NT2/D1 (cell line): ENCODE data around the gene RPTOR.

ENCODE experiments used
- SUZ12 ChIP-seq: IDR thresholded peaks from 2 replicates; pipeline ENCODE4 v1.6.1; 2011; ENCODE audit not compliant: insufficient read length, insufficient read depth; ENCODE audit errors: extremely low read depth
- YY1 ChIP-seq: IDR thresholded peaks from 2 replicates; pipeline ENCODE4 v1.6.1; 2011; ENCODE audit not compliant: insufficient read length, insufficient read depth
- ZNF274 ChIP-seq: IDR thresholded peaks from 2 replicates; pipeline ENCODE4 v1.6.1; 2011; ENCODE audit warnings: mild to moderate bottlenecking, low read depth, low read length

- TF ChIP-seq ZNF274 (no peak), YY1 (no peak), SUZ12 (no peak)
These were observed 247.7 kb downstream of the RPTOR start for GRCh38 chr17:80792373-80792781.
